CMK (cell line): ENCODE results near the gene OR2L3.
"Not testable (repeated sequence)": the region's sequence is repeated elsewhere in the genome, so short reads cannot be mapped to it uniquely, and the experiment has no call there.

ENCODE experiments used
- DNase-seq: peaks from one replicate; pipeline ENCODE4 v3.0.0-alpha.2; 2010; ENCODE audit warnings: low read depth

The OR2L3 gene

GRCh38 chr1:248046536-248046935, at the start of gene OR2L3:
Gene OR2L3 (plus strand): TSS chr1:248046836. CDS start chr1:248060682, 13,846 bp downstream.
- DNase-seq, result no peak

- peak; percentile 44 for DNase-seq
Measured at GRCh38 chr1:247998811-247999210, 47.8 kb upstream of the OR2L3 start.

GRCh38 chr1:248000169-248000568, 46.5 kb upstream of the OR2L3 start:
- no peak for DNase-seq

GRCh38 chr1:248007778-248008177, 38.9 kb upstream of the OR2L3 start:
- no peak for DNase-seq

GRCh38 chr1:248009681-248010080, 37.0 kb upstream of the OR2L3 start:
- DNase-seq, result no peak

- DNase-seq, result no peak
Measured at GRCh38 chr1:248013229-248013710, 33.4 kb upstream of the OR2L3 start, which contains the start of gene OR2L5. Gene OR2L5 (plus strand): TSS chr1:248013660. CDS start chr1:248021948, 8,288 bp downstream.

- DNase-seq, result no peak
Measured at GRCh38 chr1:248015803-248016202, 30.8 kb upstream of the OR2L3 start.

- no peak for DNase-seq
Measured at GRCh38 chr1:248029770-248030169, 16.9 kb upstream of the OR2L3 start, which contains the start of gene OR2L2. Gene OR2L2 (plus strand): TSS chr1:248030070. CDS start chr1:248038268, 8,198 bp downstream.

GRCh38 chr1:248045209-248045608, 1.4 kb upstream of the OR2L3 start:
- no peak for DNase-seq

GRCh38 chr1:248047008-248047407, 372 bp downstream of the OR2L3 start:
- DNase-seq, result no peak

GRCh38 chr1:248054671-248055070, 8.0 kb downstream of the OR2L3 start:
- peak; percentile 49 for DNase-seq

- no peak for DNase-seq
Measured at GRCh38 chr1:248055261-248055660, 8.6 kb downstream of the OR2L3 start.

- DNase-seq, result no peak
Measured at GRCh38 chr1:248065071-248065470, 18.4 kb downstream of the OR2L3 start.

GRCh38 chr1:248065604-248066003, 19.0 kb downstream of the OR2L3 start:
- no peak for DNase-seq

GRCh38 chr1:248083864-248084263, 37.2 kb downstream of the OR2L3 start:
- DNase-seq, result not testable (repeated sequence)

- no peak for DNase-seq
Measured at GRCh38 chr1:248094884-248095283, 48.2 kb downstream of the OR2L3 start, which contains the start of gene OR2L13. Gene OR2L13 (plus strand): TSS chr1:248095184. CDS start chr1:248099376, 4,192 bp downstream.

- DNase-seq, result no peak
Measured at GRCh38 chr1:248098529-248098928, 51.9 kb downstream of the OR2L3 start.

GRCh38 chr1:248102847-248103246, 56.2 kb downstream of the OR2L3 start:
- no peak for DNase-seq

- no peak for DNase-seq
Measured at GRCh38 chr1:248111157-248111556, 64.5 kb downstream of the OR2L3 start.
